Upper lobe of left lung (tissue), 4 donors: Measurements from ENCODE around the gene PADI6.

ENCODE experiments used
- POLR2AphosphoS5 ChIP-seq, 2 donors: sonication (generic); formaldehyde crosslinking; IDR thresholded peaks; one replicate each; pipeline ENCODE4 v1.5.1; 2017; ENCODE audit warnings: antibody characterized with exemption in 2 of 2
- TF ChIP-seq, protein P1 (sequence below), 6 experiments: fragments of 450-650 bp in 4 of 6; fragments of 200-600 bp in 2 of 6; sonication (generic) in 2 of 6; IDR thresholded peaks; one replicate each; pipeline ENCODE4 v1.5.1; 2016 to 2019; ENCODE audit warnings: antibody characterized with exemption in 6 of 6

- no peak for TF ChIP-seq POLR2AphosphoS5 (IDR thresholded peaks at IDR 0.05)
- TF ChIP-seq, protein P1, sequence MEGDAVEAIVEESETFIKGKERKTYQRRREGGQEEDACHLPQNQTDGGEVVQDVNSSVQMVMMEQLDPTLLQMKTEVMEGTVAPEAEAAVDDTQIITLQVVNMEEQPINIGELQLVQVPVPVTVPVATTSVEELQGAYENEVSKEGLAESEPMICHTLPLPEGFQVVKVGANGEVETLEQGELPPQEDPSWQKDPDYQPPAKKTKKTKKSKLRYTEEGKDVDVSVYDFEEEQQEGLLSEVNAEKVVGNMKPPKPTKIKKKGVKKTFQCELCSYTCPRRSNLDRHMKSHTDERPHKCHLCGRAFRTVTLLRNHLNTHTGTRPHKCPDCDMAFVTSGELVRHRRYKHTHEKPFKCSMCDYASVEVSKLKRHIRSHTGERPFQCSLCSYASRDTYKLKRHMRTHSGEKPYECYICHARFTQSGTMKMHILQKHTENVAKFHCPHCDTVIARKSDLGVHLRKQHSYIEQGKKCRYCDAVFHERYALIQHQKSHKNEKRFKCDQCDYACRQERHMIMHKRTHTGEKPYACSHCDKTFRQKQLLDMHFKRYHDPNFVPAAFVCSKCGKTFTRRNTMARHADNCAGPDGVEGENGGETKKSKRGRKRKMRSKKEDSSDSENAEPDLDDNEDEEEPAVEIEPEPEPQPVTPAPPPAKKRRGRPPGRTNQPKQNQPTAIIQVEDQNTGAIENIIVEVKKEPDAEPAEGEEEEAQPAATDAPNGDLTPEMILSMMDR (IDR thresholded peaks at IDR 0.05) = no peak
Measured at GRCh38 chr1:17339521-17339920, 32.5 kb upstream of the PADI6 start.
